Duodenal mucosa (tissue), 2 donors: ENCODE results near the gene AHSA1.
A peak's percentile ranks its signal among the peaks of the same experiment; 100 is the strongest.

Source experiments
- H3K27ac ChIP-seq: one replicate; pipeline ENCODE4 v1.7.0; 2013; ENCODE audit warnings: low read depth, low read length
- H3K27me3 ChIP-seq, 2 donors: one replicate each; pipeline ENCODE4 v1.7.0; 2013; ENCODE audit warnings: low read length in 2 of 2, control low read depth in 1 of 2; ENCODE audit not compliant: insufficient read depth in 2 of 2, control insufficient read depth in 1 of 2
- H3K36me3 ChIP-seq, 2 donors: one replicate each; pipeline ENCODE4 v1.7.0; 2013; ENCODE audit warnings: low read length in 2 of 2, control low read depth in 1 of 2; ENCODE audit not compliant: insufficient read depth in 2 of 2, control insufficient read depth in 1 of 2
- H3K4me1 ChIP-seq, 2 donors: one replicate each; pipeline ENCODE4 v1.7.0; 2013; ENCODE audit warnings: low read length in 2 of 2, control low read depth in 1 of 2; ENCODE audit not compliant: insufficient read depth in 2 of 2, control insufficient read depth in 1 of 2
- H3K4me3 ChIP-seq, 2 donors: one replicate each; pipeline ENCODE4 v1.7.0; 2013; ENCODE audit warnings: low read length in 2 of 2, low read depth in 1 of 2
- H3K9ac ChIP-seq, 2 donors: one replicate each; pipeline ENCODE4 v1.7.0; 2013; ENCODE audit warnings: low read length in 2 of 2, low read depth in 1 of 2
- H3K9me3 ChIP-seq, 2 donors: one replicate each; pipeline ENCODE4 v1.7.0; 2013; ENCODE audit warnings: low read length in 2 of 2, control low read depth in 1 of 2; ENCODE audit not compliant: control insufficient read depth in 1 of 2

Gene AHSA1

GRCh38 chr14:77489041-77489440 lies 31.1 kb downstream of the AHSA1 start:
- no peaks in the 10 kb centered on the region for H3K9me3 ChIP-seq
- no peaks in the 10 kb centered on the region for H3K36me3 ChIP-seq
- no peak overlapping the region for H3K27ac ChIP-seq
- no peak overlapping the region for H3K4me3 ChIP-seq
- H3K4me1 ChIP-seq = no peaks in the 10 kb centered on the region
- H3K9ac ChIP-seq = no peak overlapping the region
- H3K27me3 ChIP-seq = no peaks in the 10 kb centered on the region

- no peaks in the 10 kb centered on the region for H3K4me1 ChIP-seq
- H3K36me3 ChIP-seq = no peaks in the 10 kb centered on the region
- no peak overlapping the region for H3K27ac ChIP-seq
- H3K9me3 ChIP-seq = no peaks in the 10 kb centered on the region
- no peaks in the 10 kb centered on the region for H3K27me3 ChIP-seq
- no peak overlapping the region for H3K4me3 ChIP-seq
- no peak overlapping the region for H3K9ac ChIP-seq
Measured at GRCh38 chr14:77490347-77490986, 32.6 kb downstream of the AHSA1 start.

GRCh38 chr14:77491056-77491455 lies 33.2 kb downstream of the AHSA1 start:
- Histone ChIP-seq H3K27ac (no peak overlapping the region), H3K36me3 (no peaks in the 10 kb centered on the region), H3K4me3 (no peak overlapping the region), H3K27me3 (no peaks in the 10 kb centered on the region), H3K9ac (no peak overlapping the region), H3K4me1 (no peaks in the 10 kb centered on the region), H3K9me3 (no peaks in the 10 kb centered on the region)

- peaks cover 20 to 25% of the 10 kb centered on the region in 2 donors for H3K27me3 ChIP-seq
- H3K9me3 ChIP-seq = no peaks in the 10 kb centered on the region
- peaks cover 0 to 16% of the 10 kb centered on the region in 2 donors for H3K4me1 ChIP-seq
- no peak overlapping the region for H3K9ac ChIP-seq
- no peak overlapping the region for H3K4me3 ChIP-seq
- no peaks in the 10 kb centered on the region for H3K36me3 ChIP-seq
- no peak overlapping the region for H3K27ac ChIP-seq
Measured at GRCh38 chr14:77495334-77495733, 37.4 kb downstream of the AHSA1 start.

DNA sequence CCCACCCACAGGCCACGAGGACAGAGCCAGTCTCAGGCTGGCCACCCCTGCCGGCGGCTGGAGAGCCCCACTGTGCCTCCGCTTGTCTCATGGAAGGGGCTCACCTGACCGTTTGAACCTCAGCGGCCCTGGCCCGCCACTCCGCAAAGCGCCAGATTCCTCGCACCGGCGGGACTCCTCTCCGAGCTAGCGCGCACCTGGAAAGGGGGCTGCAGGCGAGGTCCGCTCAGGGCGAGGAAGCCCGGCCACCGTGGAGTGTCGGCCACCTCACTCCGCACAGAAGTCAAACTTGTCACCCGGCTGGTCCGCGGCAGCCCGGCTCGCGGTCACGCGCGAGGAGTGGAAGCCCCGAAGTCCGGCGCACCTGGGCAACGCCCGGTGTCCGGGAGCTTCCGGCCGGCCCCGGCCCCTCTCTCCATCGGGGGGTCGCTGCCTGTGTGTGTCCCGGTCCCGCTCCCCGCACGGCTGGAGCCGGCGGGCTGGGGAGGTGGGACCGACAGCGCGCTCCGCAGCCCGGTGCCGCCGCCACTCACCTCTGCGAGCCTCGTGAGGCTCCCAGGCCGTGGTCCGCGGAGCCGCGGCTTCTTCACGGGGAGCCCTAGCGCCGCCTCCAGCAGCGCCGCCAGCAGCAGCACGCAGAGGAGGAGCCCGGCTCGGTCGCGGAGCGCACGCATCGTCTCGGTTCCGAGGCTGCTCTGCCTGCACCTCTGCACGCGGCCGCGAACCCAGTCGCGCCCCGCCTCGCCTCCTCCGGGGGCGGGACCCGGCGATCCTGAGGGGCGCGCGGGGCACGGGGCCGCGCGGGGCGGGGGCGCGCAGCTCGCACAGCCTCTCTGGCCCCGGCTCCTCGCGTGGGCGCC lies 40.5 kb downstream of the AHSA1 start, which contains the start of gene ISM2:
TSS of gene ISM2 (minus strand) at position 697 of the 860 bp plus-strand sequence. CDS start at position 674, 23 bp downstream.
- no peaks in the 10 kb centered on the region for H3K9me3 ChIP-seq
- H3K4me1 ChIP-seq = peaks cover 0 to 16% of the 10 kb centered on the region in 2 donors
- peaks cover 20 to 27% of the 10 kb centered on the region in 2 donors for H3K27me3 ChIP-seq
- H3K27ac ChIP-seq = no peak within 1 kb of the TSS
- no peaks in the 10 kb centered on the region for H3K36me3 ChIP-seq
- H3K4me3 ChIP-seq = peak within 1 kb of the TSS; percentile 56 to 61
- no peak within 1 kb of the TSS for H3K9ac ChIP-seq

- H3K9ac ChIP-seq = no peak overlapping the region
- peaks cover 0 to 16% of the 10 kb centered on the region in 2 donors for H3K4me1 ChIP-seq
- H3K9me3 ChIP-seq = no peaks in the 10 kb centered on the region
- H3K4me3 ChIP-seq = peak overlapping the region; percentile 56 to 61
- no peaks in the 10 kb centered on the region for H3K36me3 ChIP-seq
- H3K27ac ChIP-seq = no peak overlapping the region
- peaks cover 20 to 27% of the 10 kb centered on the region in 2 donors for H3K27me3 ChIP-seq
Measured at GRCh38 chr14:77498984-77499527, 41.2 kb downstream of the AHSA1 start.

DNA sequence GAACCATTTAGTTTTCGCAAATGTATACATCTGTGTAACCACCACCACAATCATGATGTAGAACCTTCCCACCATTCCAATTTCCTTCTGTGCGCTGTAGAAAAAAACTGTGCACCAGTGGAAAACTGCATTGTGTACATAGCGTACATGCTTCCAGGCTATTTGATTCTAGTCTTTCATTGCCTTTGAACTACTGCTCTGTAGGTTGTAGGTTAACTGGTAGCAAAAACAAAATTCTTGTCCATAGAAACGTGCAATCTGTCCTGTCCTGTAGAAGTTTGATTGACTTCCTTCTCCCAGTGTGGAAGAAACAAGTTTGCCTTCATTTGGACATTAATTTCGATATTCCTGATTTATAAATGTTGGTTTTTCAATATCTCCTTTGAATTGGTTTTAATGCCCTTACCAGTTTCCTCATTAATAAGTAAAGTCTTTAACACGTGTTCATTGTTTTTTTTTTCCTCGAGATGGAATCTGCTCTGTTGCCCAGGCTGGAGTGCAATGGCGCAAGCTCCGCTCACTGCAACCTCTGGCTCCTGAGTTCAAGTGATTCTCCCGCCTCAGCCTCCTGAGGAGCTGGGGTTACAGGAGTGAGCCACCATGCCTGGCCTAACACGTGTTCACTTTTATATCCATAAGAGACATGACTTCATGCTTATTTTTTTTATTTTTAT lies 44.4 kb downstream of the AHSA1 start:
- peaks cover 20 to 27% of the 10 kb centered on the region in 2 donors for H3K27me3 ChIP-seq
- H3K36me3 ChIP-seq = peaks cover 0 to 10% of the 10 kb centered on the region in 2 donors
- H3K4me1 ChIP-seq = peaks cover 0 to 16% of the 10 kb centered on the region in 2 donors
- H3K27ac ChIP-seq = no peak overlapping the region
- no peaks in the 10 kb centered on the region for H3K9me3 ChIP-seq
- H3K9ac ChIP-seq = no peak overlapping the region
- no peak overlapping the region for H3K4me3 ChIP-seq

DNA sequence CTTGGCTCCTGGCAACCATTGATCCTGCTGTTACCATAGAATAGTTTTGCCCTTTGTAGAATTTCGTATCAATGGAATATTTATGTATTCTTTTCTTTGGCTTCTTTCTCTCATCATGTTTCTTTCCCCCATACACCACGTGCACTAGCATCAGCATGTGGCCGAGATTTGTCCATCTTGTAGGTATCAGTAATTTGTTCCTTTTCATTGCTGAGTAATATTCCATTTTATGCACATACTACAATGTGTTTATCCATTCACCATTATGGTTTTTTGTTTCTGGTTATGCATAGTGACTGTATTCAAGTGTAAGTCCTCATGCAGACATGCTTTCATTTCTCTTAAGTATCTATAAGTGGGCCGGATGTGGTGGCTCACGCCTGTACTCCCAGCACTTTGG lies 45.2 kb downstream of the AHSA1 start:
- Histone ChIP-seq H3K27ac (no peak overlapping the region), H3K36me3 (peaks cover 0 to 14% of the 10 kb centered on the region in 2 donors), H3K4me1 (peaks cover 0 to 11% of the 10 kb centered on the region in 2 donors), H3K9ac (no peak overlapping the region), H3K9me3 (no peaks in the 10 kb centered on the region), H3K27me3 (peaks cover 15 to 22% of the 10 kb centered on the region in 2 donors), H3K4me3 (no peak overlapping the region)

GRCh38 chr14:77505031-77505430 lies 47.1 kb downstream of the AHSA1 start:
- H3K4me3 ChIP-seq = no peak overlapping the region
- H3K9ac ChIP-seq = no peak overlapping the region
- H3K9me3 ChIP-seq = no peaks in the 10 kb centered on the region
- H3K4me1 ChIP-seq = no peaks in the 10 kb centered on the region
- peaks cover 3 to 5% of the 10 kb centered on the region in 2 donors for H3K27me3 ChIP-seq
- peaks cover 0 to 31% of the 10 kb centered on the region in 2 donors for H3K36me3 ChIP-seq
- no peak overlapping the region for H3K27ac ChIP-seq
